HepG2 (cell line): Measurements from ENCODE around the gene VPREB3. TPM values are rescaled to one million over a fixed set of nuclear protein-coding genes. Genes with fewer than 3 reads are reported as not detected.

ENCODE experiments used
- AHDC1 ChIP-seq: sonication (generic); formaldehyde crosslinking; IDR thresholded peaks from 2 replicates; pipeline ENCODE4 v1.5.1; 2020; ENCODE audit warnings: mild to moderate bottlenecking, missing genetic modification reagents, borderline replicate concordance
- CERS6 ChIP-seq: sonication (generic); formaldehyde crosslinking; IDR thresholded peaks from 2 replicates; pipeline ENCODE4 v1.5.0; 2020; ENCODE audit warnings: missing genetic modification reagents
- GFI1 ChIP-seq: sonication (generic); formaldehyde crosslinking; IDR thresholded peaks from 2 replicates; pipeline ENCODE4 v1.5.0; 2020; ENCODE audit warnings: missing genetic modification reagents, mild to moderate bottlenecking, borderline replicate concordance
- HMGXB3 ChIP-seq: sonication (generic); formaldehyde crosslinking; IDR thresholded peaks from 2 replicates; pipeline ENCODE4 v1.4.0; 2020; ENCODE audit warnings: missing genetic modification reagents, borderline replicate concordance
- PLRG1 ChIP-seq: fragments of 450-650 bp; conservative IDR thresholded peaks from 2 replicates; pipeline ENCODE4 v1.6.1; 2016
- RERE ChIP-seq: IDR thresholded peaks from 2 replicates; pipeline ENCODE4 v1.6.1; 2016; ENCODE audit warnings: low read depth, missing genetic modification reagents, missing compliant biosample characterization
- ZBTB7B ChIP-seq: sonication (generic); formaldehyde crosslinking; IDR thresholded peaks from 2 replicates; pipeline ENCODE4 v1.4.0; 2020; ENCODE audit warnings: missing genetic modification reagents
- ZFP90 ChIP-seq: sonication (generic); formaldehyde crosslinking; IDR thresholded peaks from 2 replicates; pipeline ENCODE4 v1.8.0; 2022; ENCODE audit warnings: missing genetic modification reagents, mild to moderate bottlenecking, inconsistent platforms, borderline replicate concordance
- ZNF235 ChIP-seq: sonication (generic); formaldehyde crosslinking; IDR thresholded peaks from 2 replicates; pipeline ENCODE4 v1.8.1; 2023; ENCODE audit warnings: mild to moderate bottlenecking, missing genetic modification reagents, borderline replicate concordance
- ZNF652 ChIP-seq: IDR thresholded peaks from 2 replicates; pipeline ENCODE4 v1.6.1; 2016; ENCODE audit warnings: low read depth, borderline replicate concordance
- ZNF841 ChIP-seq: sonication (generic); formaldehyde crosslinking; IDR thresholded peaks from 2 replicates; pipeline ENCODE4 v1.8.1; 2023; ENCODE audit warnings: missing genetic modification reagents, borderline replicate concordance
- polyA plus RNA-seq, 8 experiments: library from polyadenylated mRNA; depleted of rRNA in 3 of 8; stranded (reverse) in 7 of 8; unstranded in 1 of 8; fragments of >200 nt; fragmentation: Illumina TruSeq in 4 of 8; extraction: Trizol in 4 of 8; gene quantifications; 2 replicates each; pipeline versions ENCODE4 v1.2.1 to v1.2.3, GENCODE V29; 2011 to 2016; ENCODE audit warnings: low read depth in 4 of 8, missing spikeins in 1 of 8, mixed read lengths in 1 of 8; ENCODE audit not compliant: insufficient read depth in 1 of 8
- total RNA-seq, 5 experiments: library from RNA; depleted of rRNA; stranded (reverse); fragments of >200 nt; fragmentation: Illumina TruSeq; extraction: Trizol; gene quantifications; 2 replicates each; pipeline ENCODE4 v1.2.3, GENCODE V29; 2016; ENCODE audit warnings: low read depth in 1 of 5

Gene VPREB3
- total and polyA plus RNA-seq, 2 of the 13 experiments (the other 11 are each of a cell fraction or from before 2014, with no cell fraction given) = 0.22 TPM; not detected in 1

- peak; percentile 78; the same call in 1 of the 2 replicates for TF ChIP-seq RERE
- no peak for TF ChIP-seq ZNF235 (CRISPR knock-in tag)
- TF ChIP-seq HMGXB3 = peak; percentile 71; the same call in 1 of the 2 replicates
- peak; percentile 79 for TF ChIP-seq GFI1
- TF ChIP-seq AHDC1 (CRISPR knock-in tag) = peak; percentile 61; the same call in 1 of the 2 replicates
- peak; percentile 97 for TF ChIP-seq ZBTB7B (CRISPR knock-in tag)
- no peak for TF ChIP-seq ZNF652
- no peak for TF ChIP-seq CERS6 (CRISPR knock-in tag)
- no peak for TF ChIP-seq PLRG1
- peak; percentile 72; the same call in 1 of the 2 replicates for TF ChIP-seq ZFP90 (CRISPR knock-in tag)
- no peak for TF ChIP-seq ZNF841 (CRISPR knock-in tag)
Observed at GRCh38 chr22:23774114-23774921, 20.1 kb upstream of the VPREB3 start (continued).
